Loucy (cell line): ENCODE measurements around the gene TLR9.

Experiments used
- H2AFZ ChIP-seq: fragments of 200-600 bp; sonication (generic); 2 replicates; pipeline ENCODE4 v1.6.0; 2016; ENCODE audit warnings: antibody characterized with exemption, mild to moderate bottlenecking, low read length, moderate library complexity
- H3F3A ChIP-seq: fragments of 200-600 bp; 2 replicates; pipeline ENCODE4 v1.6.0; 2016; ENCODE audit warnings: antibody characterized with exemption, low read depth, mild to moderate bottlenecking
- H3K27me3 ChIP-seq: fragments of 200-600 bp; sonication (generic); 2 replicates; pipeline ENCODE4 v1.6.1; 2014; ENCODE audit warnings: low read length, mild to moderate bottlenecking; ENCODE audit not compliant: insufficient read depth, poor library complexity, severe bottlenecking
- H3K36me3 ChIP-seq: fragments of 200-600 bp; sonication (generic); 2 replicates; pipeline ENCODE4 v1.6.1; 2016; ENCODE audit warnings: low read length; ENCODE audit not compliant: insufficient read depth
- H3K4me1 ChIP-seq: fragments of 200-600 bp; sonication (generic); 2 replicates; pipeline ENCODE4 v1.5.1; 2014; ENCODE audit warnings: low read length, mild to moderate bottlenecking; ENCODE audit not compliant: insufficient read depth, poor library complexity, severe bottlenecking
- H3K4me2 ChIP-seq: fragments of 200-600 bp; sonication (generic); 2 replicates; pipeline ENCODE4 v1.6.0; 2014; ENCODE audit warnings: antibody characterized with exemption, low read length, low read depth, mild to moderate bottlenecking; ENCODE audit not compliant: poor library complexity, severe bottlenecking
- H3K4me3 ChIP-seq: fragments of 200-600 bp; sonication (generic); 2 replicates; pipeline ENCODE4 v1.5.1; 2014; ENCODE audit warnings: low read length, mild to moderate bottlenecking, mixed read lengths; ENCODE audit not compliant: poor library complexity, severe bottlenecking
- H3K79me2 ChIP-seq: fragments of 200-600 bp; sonication (generic); 2 replicates; pipeline ENCODE4 v1.6.1; 2014; ENCODE audit warnings: low read length; ENCODE audit not compliant: insufficient read depth
- H3K9ac ChIP-seq: fragments of 200-600 bp; sonication (generic); 2 replicates; pipeline ENCODE4 v1.6.0; 2014; ENCODE audit warnings: mild to moderate bottlenecking, low read depth, low read length, moderate library complexity; ENCODE audit not compliant: poor library complexity, severe bottlenecking
- H3K9me2 ChIP-seq: fragments of 200-600 bp; sonication (generic); replicated peaks from 2 replicates; pipeline ENCODE4 v1.6.1; 2016; ENCODE audit warnings: low read depth, low read length, mixed read lengths
- H3K9me3 ChIP-seq: fragments of 200-600 bp; sonication (generic); 2 replicates; pipeline ENCODE4 v1.6.1; 2014; ENCODE audit warnings: mild to moderate bottlenecking, antibody characterized with exemption, low read length, low read depth; ENCODE audit not compliant: insufficient read depth
- H4K20me1 ChIP-seq: fragments of 200-600 bp; sonication (generic); 2 replicates; pipeline ENCODE4 v1.6.0; 2014; ENCODE audit warnings: antibody characterized with exemption, low read length, mild to moderate bottlenecking; ENCODE audit not compliant: insufficient read depth, poor library complexity, severe bottlenecking
- EZH2phosphoT487 ChIP-seq: fragments of 200-600 bp; IDR thresholded peaks from 2 replicates; pipeline ENCODE4 v1.6.1; 2018; ENCODE audit warnings: antibody characterized with exemption, mild to moderate bottlenecking, moderate library complexity, borderline replicate concordance
- TF ChIP-seq, protein P1 (sequence below): fragments of 200-600 bp; sonication (generic); conservative IDR thresholded peaks from 2 replicates; pipeline ENCODE4 v1.5.1; 2014; ENCODE audit warnings: mild to moderate bottlenecking, antibody characterized with exemption, low read length

TLR9 gene

DNA sequence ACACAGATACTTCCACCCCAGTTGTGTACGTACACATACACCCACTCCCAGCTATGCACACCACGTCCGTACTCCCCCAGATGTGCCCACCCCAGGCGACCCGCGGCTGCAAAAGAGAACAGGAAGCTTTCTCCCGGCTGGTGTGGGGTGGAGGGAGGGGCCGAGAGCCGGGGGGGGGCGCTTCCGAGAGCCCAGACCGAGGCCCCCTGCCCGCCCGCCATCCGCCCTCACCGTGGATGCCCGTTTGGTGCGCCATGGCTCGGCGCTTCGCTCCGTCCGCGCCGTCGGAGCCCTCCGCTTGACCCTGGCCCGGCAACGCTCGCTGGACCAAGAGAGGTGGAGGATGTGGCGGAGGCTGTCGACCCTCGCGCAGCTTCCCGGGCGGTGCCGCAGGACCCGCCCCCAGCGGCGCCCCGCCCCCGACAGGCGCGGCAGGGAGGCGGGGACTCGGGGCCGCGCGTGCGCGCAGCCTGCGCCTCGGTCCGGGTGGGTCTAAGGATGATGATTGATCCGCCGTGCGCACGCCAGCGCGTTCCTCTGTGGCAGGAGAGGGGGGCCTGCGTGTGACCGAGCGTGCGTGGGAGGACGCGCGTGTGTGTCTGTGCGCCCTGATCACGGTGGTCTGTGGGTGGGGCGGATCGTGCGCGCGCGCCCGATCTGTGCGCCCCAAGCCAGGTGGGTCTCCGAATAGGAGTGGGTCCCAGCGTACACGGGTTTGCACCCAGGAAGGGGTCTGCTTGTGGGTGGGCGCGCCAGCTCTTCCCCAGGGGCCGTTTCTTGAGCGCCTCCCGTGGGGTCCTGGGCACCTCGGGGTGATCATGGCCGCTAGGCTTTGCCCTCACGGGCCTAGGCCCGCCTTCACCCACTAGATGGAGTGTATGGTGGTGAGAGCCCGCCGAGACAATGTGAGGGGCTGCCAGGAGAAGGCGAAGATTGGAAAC is 13.6 kb upstream of the TLR9 start, which contains the start of gene TWF2:
Gene TWF2, minus strand, starts transcription at position 398 of the 941 bp plus-strand sequence. Its CDS starts 142 bp downstream, at position 256.
- peak within 1 kb of the TSS; percentile 97 for H3K9ac ChIP-seq
- H3K79me2 ChIP-seq: peaks cover 52% of the 10 kb centered on the region
- H3K27me3 ChIP-seq: no peaks in the 10 kb centered on the region
- H2AFZ ChIP-seq: peak within 1 kb of the TSS; percentile 97
- peaks cover 34% of the 10 kb centered on the region for H3K4me1 ChIP-seq
- H3K36me3 ChIP-seq: no peaks in the 10 kb centered on the region
- H3K9me2 ChIP-seq: no peaks in the 10 kb centered on the region
- H4K20me1 ChIP-seq: peaks cover 15% of the 10 kb centered on the region
- peak within 1 kb of the TSS; percentile 99 for H3K4me3 ChIP-seq
- H3F3A ChIP-seq: no peaks in the 10 kb centered on the region
- peak within 1 kb of the TSS; percentile 94 for H3K4me2 ChIP-seq
- no peaks in the 10 kb centered on the region for H3K9me3 ChIP-seq
- no peak for TF ChIP-seq EZH2phosphoT487
- TF ChIP-seq, protein P1, sequence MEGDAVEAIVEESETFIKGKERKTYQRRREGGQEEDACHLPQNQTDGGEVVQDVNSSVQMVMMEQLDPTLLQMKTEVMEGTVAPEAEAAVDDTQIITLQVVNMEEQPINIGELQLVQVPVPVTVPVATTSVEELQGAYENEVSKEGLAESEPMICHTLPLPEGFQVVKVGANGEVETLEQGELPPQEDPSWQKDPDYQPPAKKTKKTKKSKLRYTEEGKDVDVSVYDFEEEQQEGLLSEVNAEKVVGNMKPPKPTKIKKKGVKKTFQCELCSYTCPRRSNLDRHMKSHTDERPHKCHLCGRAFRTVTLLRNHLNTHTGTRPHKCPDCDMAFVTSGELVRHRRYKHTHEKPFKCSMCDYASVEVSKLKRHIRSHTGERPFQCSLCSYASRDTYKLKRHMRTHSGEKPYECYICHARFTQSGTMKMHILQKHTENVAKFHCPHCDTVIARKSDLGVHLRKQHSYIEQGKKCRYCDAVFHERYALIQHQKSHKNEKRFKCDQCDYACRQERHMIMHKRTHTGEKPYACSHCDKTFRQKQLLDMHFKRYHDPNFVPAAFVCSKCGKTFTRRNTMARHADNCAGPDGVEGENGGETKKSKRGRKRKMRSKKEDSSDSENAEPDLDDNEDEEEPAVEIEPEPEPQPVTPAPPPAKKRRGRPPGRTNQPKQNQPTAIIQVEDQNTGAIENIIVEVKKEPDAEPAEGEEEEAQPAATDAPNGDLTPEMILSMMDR: peak; percentile 60

DNA sequence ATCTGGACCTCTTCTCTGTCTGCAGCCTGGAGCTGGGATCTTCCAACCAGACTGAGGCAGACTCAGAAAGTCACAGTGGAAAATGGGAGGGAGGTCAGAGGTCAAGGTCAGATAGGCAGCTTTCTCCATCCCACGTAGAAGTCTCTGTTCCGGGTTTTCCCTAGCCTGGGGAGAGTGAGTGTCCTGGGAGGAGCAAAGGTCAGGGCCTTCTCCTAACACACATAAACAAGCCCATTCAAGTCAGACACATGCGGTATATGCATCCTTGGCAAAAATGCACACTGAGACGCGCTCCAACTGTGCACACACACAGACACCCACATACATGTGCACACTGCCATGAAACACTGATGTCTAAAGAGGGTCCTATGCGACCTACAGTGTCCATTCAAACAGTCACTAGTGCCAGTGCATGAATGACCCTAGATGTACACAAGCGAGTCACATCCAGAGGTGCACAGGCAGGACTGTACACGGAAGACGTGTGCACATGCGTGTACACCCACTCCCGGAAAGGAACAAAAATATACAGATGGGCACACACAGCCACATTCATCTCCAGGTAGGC is 12.8 kb upstream of the TLR9 start:
- H3K9me3 ChIP-seq: no peaks in the 10 kb centered on the region
- H3F3A ChIP-seq: no peaks in the 10 kb centered on the region
- peaks cover 34% of the 10 kb centered on the region for H3K4me1 ChIP-seq
- peak overlapping the region; percentile 94 for H3K4me2 ChIP-seq
- H3K9me2 ChIP-seq: no peaks in the 10 kb centered on the region
- TF ChIP-seq EZH2phosphoT487: no peak
- TF ChIP-seq, protein P1: no peak
- no peaks in the 10 kb centered on the region for H3K27me3 ChIP-seq
- peaks cover 54% of the 10 kb centered on the region for H3K79me2 ChIP-seq
- H3K9ac ChIP-seq: peak overlapping the region; percentile 97
- H2AFZ ChIP-seq: peak overlapping the region; percentile 97
- H3K36me3 ChIP-seq: no peaks in the 10 kb centered on the region
- peak overlapping the region; percentile 99 for H3K4me3 ChIP-seq
- H4K20me1 ChIP-seq: peaks cover 15% of the 10 kb centered on the region

DNA sequence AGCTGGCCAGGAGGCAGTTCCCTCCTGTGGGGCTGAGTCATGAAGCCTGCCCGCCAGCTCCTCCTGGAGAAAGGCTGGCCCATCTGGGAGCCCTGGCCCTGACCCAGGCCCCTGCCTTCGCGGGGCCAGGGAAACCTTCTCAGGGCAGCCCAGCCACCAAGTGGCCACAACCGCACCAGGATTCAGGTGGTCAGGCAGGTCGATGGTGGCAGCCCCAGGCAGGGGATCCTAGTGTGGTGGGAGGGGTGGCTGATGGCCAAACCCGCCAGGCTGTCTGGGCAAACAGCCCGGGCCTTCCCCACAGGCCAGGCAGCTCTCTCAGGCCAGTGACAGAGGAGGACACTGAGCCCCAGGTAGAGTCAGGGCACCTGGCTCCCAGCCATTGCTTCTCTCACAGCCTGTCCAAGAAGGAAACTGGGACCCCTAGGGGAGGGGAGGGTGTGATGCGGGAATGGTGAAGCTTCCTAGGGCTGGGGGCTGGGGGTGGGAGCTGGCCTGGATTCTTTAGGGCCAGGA is 12.3 kb upstream of the TLR9 start:
- Histone ChIP-seq H3K4me1 (peaks cover 34% of the 10 kb centered on the region), H3K9ac (peak overlapping the region; percentile 97), H3K4me3 (peak overlapping the region; percentile 99), H3K9me3 (no peaks in the 10 kb centered on the region), H3K4me2 (peak overlapping the region; percentile 94), H3F3A (no peaks in the 10 kb centered on the region), H3K36me3 (no peaks in the 10 kb centered on the region), H3K79me2 (peaks cover 54% of the 10 kb centered on the region), H3K9me2 (no peaks in the 10 kb centered on the region), H4K20me1 (peaks cover 15% of the 10 kb centered on the region), H3K27me3 (no peaks in the 10 kb centered on the region), H2AFZ (no peak overlapping the region)
- TF ChIP-seq EZH2phosphoT487: no peak
- TF ChIP-seq, protein P1: no peak
